Endothelial cell of hepatic sinusoid (primary cell): ENCODE measurements around the gene ATOX1.
"Not testable (repeated sequence)": the region's sequence is repeated elsewhere in the genome, so short reads cannot be mapped to it uniquely, and the experiment has no call there.

ENCODE experiments used
- in situ Hi-C: cut with HindIII; loops from 2 replicates; pipeline ENCODE4 v1.10.0; 2017; ENCODE audit warnings: low sequenced_read_pairs

The ATOX1 gene

GRCh38 chr5:151758430-151759241, at the start of gene ATOX1:
Gene ATOX1 (minus strand): TSS chr5:151758631. CDS start chr5:151758551, 80 bp downstream.
- in situ Hi-C loops = no loop called here

GRCh38 chr5:151805414-151806223, 47.2 kb upstream of the ATOX1 start:
- in situ Hi-C loops = no loop called here

- in situ Hi-C loops = no loop called here
These were observed 42.1 kb upstream of the ATOX1 start for GRCh38 chr5:151800532-151800931.

GRCh38 chr5:151799407-151799806, 41.0 kb upstream of the ATOX1 start:
- in situ Hi-C loops = no loop called here

- in situ Hi-C loops = no loop called here
These were observed 40.2 kb upstream of the ATOX1 start for GRCh38 chr5:151798674-151799073.

- in situ Hi-C loops = no loop called here
These were observed 37.0 kb upstream of the ATOX1 start for GRCh38 chr5:151795426-151795825.

- in situ Hi-C loops = no loop called here
These were observed 34.9 kb upstream of the ATOX1 start for GRCh38 chr5:151793358-151793757.

- in situ Hi-C loops = no loop called here
These were observed 29.4 kb upstream of the ATOX1 start for GRCh38 chr5:151787817-151788216.

GRCh38 chr5:151786468-151786867, 28.0 kb upstream of the ATOX1 start:
- in situ Hi-C loops = no loop called here

- in situ Hi-C loops = no loop called here
These were observed 25.7 kb upstream of the ATOX1 start for GRCh38 chr5:151784141-151784540.

GRCh38 chr5:151783664-151784063, 25.2 kb upstream of the ATOX1 start:
- in situ Hi-C loops = not testable (repeated sequence)

- in situ Hi-C loops = no loop called here
These were observed 22.8 kb upstream of the ATOX1 start for GRCh38 chr5:151781201-151781600.

- in situ Hi-C loops = no loop called here
These were observed 21.9 kb upstream of the ATOX1 start for GRCh38 chr5:151780348-151780747.

- in situ Hi-C loops = no loop called here
These were observed 21.2 kb upstream of the ATOX1 start for GRCh38 chr5:151779531-151780125.

- in situ Hi-C loops = no loop called here
These were observed 16.7 kb upstream of the ATOX1 start for GRCh38 chr5:151775025-151775606.

- in situ Hi-C loops = no loop called here
These were observed 15.5 kb upstream of the ATOX1 start for GRCh38 chr5:151773951-151774350.

GRCh38 chr5:151772846-151773561, 14.6 kb upstream of the ATOX1 start:
- in situ Hi-C loops = no loop called here

- in situ Hi-C loops = no loop called here
These were observed 13.8 kb upstream of the ATOX1 start for GRCh38 chr5:151772029-151772845.

- in situ Hi-C loops = no loop called here
These were observed 13.0 kb upstream of the ATOX1 start, which contains the start of gene G3BP1 for GRCh38 chr5:151771259-151772028. Gene G3BP1 (plus strand): TSS chr5:151771954. CDS start chr5:151786621, 14,667 bp downstream.
